NT2/D1 (cell line): ENCODE measurements around the gene SORBS2.

Experiments
- YY1 ChIP-seq: IDR thresholded peaks from 2 replicates; pipeline ENCODE4 v1.6.1; 2011; ENCODE audit not compliant: insufficient read length, insufficient read depth
- ZNF274 ChIP-seq: IDR thresholded peaks from 2 replicates; pipeline ENCODE4 v1.6.1; 2011; ENCODE audit warnings: mild to moderate bottlenecking, low read depth, low read length

DNA sequence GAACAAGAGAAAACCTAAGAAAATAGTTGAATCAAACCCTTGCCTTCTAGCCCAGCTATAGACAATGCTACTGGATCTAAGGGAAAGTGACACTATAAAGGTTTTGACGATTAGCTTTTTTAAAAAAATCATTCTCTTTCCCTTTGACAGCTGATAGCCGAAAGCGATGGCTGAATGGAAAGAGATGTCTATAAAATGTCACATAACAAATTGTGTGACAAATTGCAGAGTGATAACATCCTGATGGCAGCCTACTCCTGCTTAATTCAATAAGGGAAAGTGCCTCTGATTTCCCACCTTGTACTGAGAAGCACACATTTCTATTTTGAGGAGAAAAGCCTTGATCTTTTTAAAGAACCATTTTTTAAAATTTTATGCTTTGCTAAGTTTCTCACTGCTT lies 114.5 kb downstream of the SORBS2 start:
- no peak for TF ChIP-seq YY1
- TF ChIP-seq ZNF274, result no peak
